GM12865 (cell line): Measurements from ENCODE around the gene RUNX1.

Experiments
- DNase-seq: peaks from one replicate; pipeline ENCODE4 v3.0.0; 2010; ENCODE audit warnings: low read depth
- H3K4me3 ChIP-seq: 2 replicates; pipeline ENCODE4 v1.5.1; 2011; ENCODE audit warnings: mild to moderate bottlenecking, low read depth, low read length, control low read depth
- TF ChIP-seq, protein P1 (sequence below): IDR thresholded peaks from 2 replicates; pipeline ENCODE4 v1.5.1; 2011; ENCODE audit warnings: low read length, control low read depth, low read depth, inconsistent platforms; ENCODE audit not compliant: insufficient read depth; ENCODE audit errors: missing control alignments

The RUNX1 gene

DNA sequence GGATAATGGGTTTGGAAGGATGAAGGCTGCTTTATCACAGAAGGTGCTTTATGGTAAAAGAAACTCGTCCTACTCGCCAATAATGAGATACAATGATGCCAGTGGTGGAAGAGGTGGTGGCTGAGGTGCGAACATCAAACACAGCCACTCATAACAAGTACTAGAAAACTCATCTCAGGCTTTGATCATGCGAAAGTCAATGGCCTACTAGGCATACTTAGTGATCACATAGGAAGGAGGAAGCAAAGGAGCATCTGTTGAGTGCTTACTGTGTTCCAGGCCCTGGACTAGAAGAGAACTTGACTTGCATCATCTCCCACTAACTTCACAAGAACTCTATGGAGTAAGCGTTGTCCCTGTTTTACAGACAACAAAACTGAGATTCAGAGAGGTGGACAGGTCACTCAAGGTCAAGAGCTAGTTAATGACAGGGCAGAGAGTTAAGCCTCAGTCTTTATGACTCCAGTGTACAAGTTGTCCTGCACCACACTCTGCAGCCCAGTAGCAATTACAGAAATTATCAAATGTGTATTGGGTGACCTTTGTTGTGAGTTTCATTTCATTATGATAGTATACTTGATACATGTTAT is 33.6 kb downstream of the RUNX1 start:
- TF ChIP-seq, protein P1, sequence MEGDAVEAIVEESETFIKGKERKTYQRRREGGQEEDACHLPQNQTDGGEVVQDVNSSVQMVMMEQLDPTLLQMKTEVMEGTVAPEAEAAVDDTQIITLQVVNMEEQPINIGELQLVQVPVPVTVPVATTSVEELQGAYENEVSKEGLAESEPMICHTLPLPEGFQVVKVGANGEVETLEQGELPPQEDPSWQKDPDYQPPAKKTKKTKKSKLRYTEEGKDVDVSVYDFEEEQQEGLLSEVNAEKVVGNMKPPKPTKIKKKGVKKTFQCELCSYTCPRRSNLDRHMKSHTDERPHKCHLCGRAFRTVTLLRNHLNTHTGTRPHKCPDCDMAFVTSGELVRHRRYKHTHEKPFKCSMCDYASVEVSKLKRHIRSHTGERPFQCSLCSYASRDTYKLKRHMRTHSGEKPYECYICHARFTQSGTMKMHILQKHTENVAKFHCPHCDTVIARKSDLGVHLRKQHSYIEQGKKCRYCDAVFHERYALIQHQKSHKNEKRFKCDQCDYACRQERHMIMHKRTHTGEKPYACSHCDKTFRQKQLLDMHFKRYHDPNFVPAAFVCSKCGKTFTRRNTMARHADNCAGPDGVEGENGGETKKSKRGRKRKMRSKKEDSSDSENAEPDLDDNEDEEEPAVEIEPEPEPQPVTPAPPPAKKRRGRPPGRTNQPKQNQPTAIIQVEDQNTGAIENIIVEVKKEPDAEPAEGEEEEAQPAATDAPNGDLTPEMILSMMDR, result no peak
- no peak overlapping the region for H3K4me3 ChIP-seq
- no peak for DNase-seq

DNA sequence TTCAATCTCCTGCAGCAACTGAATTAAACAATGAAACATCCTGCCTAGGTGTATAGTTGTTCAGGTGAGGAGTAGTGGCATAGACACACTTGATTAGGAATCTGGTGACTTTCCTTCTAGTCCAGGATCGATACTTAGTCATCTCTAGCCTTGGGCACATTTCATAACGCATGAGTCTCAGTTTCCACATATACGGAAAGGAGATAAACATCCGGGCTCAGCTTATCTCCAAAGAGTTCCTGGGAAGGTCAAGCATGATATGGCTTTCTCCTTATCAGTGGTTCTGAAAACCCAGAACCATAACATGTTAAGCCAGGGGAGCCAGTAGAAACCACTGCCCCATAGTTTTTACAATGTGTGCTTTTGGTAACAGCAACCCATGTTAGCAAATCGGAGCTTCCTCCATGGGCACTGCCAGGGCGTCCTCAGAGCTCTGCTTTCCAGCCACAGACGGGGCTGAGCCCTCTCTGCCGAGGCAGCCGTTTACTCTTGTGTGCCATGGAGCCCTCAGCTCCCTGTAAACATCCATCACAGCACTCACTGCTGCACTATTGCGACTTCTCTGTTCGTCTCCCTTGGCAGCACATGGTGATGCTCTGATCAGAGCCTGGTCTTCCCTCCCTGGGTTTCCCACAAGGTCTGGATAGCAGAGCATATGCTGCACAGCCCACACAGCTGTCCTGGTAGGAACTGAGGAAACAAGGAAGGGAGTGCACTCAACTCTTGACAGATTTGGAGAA is 34.6 kb downstream of the RUNX1 start:
- H3K4me3 ChIP-seq, result no peak overlapping the region
- DNase-seq, result no peak

GRCh38 chr21:35011681-35012080 is 37.4 kb downstream of the RUNX1 start:
- H3K4me3 ChIP-seq, result no peak overlapping the region
- DNase-seq, result no peak
- TF ChIP-seq, protein P1, result no peak

More for the DNA sequence above, 34.6 kb downstream of the RUNX1 start:
- TF ChIP-seq, protein P1, result no peak

GRCh38 chr21:35010447-35010846 is 38.7 kb downstream of the RUNX1 start:
- DNase-seq, result no peak
- TF ChIP-seq, protein P1, result no peak
- H3K4me3 ChIP-seq, result no peak overlapping the region

DNA sequence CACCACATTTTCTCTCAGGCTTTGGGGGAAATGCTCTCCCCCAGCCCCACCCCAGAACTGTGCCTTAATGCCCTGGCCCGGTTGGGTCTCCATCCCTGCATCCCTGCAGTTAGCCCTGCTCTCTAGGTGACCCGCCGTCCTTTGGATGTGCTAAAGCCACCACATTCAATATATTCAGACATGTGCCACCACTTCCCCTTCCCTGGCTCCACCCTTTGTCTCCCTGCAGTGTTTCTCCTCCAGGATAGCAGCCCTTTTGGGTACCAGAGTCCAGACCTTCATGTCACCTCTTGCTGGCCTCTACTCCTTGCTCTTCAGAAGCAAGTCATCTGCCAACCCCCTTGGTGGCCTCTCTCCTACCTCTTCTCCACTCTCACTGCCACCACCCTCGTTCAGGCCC is 41.8 kb downstream of the RUNX1 start:
- TF ChIP-seq, protein P1, result no peak
- no peak overlapping the region for H3K4me3 ChIP-seq
- no peak for DNase-seq

DNA sequence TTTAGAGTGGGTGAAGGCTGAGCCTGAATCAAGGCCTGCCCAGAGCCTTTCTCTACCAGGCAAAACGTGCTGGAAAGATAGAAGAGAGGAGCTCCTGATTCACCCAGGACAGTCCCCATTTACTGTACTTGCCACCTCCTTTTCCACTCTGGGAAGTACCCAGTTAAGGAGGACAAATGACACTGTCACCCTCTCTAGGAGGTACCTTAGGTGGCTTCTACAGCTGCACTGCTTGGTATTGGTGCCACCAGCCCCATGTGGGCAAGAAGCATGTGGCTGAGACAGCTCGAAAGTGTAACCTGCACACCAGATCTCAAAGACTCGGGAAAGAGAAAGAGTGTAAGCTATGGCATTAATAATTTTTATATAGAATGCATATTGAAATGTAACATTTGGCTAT is 42.3 kb downstream of the RUNX1 start:
- H3K4me3 ChIP-seq, result no peak overlapping the region
- TF ChIP-seq, protein P1, result no peak
- DNase-seq, result no peak
